ENCODE results near the gene BRD9.
"Not testable (repeated sequence)": the region's sequence is repeated elsewhere in the genome, so short reads cannot be mapped to it uniquely, and the experiment has no call there.

The BRD9 gene

GRCh38 chr5:902129-902916 is 9.7 kb upstream of the BRD9 start:
- DNase-seq, result no peak

GRCh38 chr5:900781-901180 is 8.2 kb upstream of the BRD9 start:
- no peak for DNase-seq

GRCh38 chr5:893711-894110 is 1.1 kb upstream of the BRD9 start:
- no peak for DNase-seq

GRCh38 chr5:893137-893506 is 521 bp upstream of the BRD9 start:
- no peak for DNase-seq

GRCh38 chr5:891837-892393 is 686 bp downstream of the BRD9 start:
- peak; percentile 17 for DNase-seq

GRCh38 chr5:891117-891836 is 1.3 kb downstream of the BRD9 start:
- DNase-seq, result no peak

GRCh38 chr5:889075-889710 is 3.4 kb downstream of the BRD9 start:
- DNase-seq, result no peak

- DNase-seq, result no peak
Observed at GRCh38 chr5:888638-889035, 4.0 kb downstream of the BRD9 start.

GRCh38 chr5:887947-888637 is 4.5 kb downstream of the BRD9 start:
- DNase-seq, result no peak

- DNase-seq, result no peak
Observed at GRCh38 chr5:886716-887325, 5.8 kb downstream of the BRD9 start.

GRCh38 chr5:886036-886435 is 6.6 kb downstream of the BRD9 start:
- DNase-seq, result no peak

GRCh38 chr5:885529-885928 is 7.1 kb downstream of the BRD9 start:
- no peak for DNase-seq

- DNase-seq, result no peak
Observed at GRCh38 chr5:885127-885442, 7.5 kb downstream of the BRD9 start.

GRCh38 chr5:884345-885126 is 8.1 kb downstream of the BRD9 start:
- no peak for DNase-seq

GRCh38 chr5:883475-884181 is 9.0 kb downstream of the BRD9 start:
- no peak for DNase-seq

GRCh38 chr5:882253-883183 is 10.1 kb downstream of the BRD9 start:
- no peak for DNase-seq

GRCh38 chr5:881551-881935 is 11.1 kb downstream of the BRD9 start:
- no peak for DNase-seq

- DNase-seq, result no peak
Observed at GRCh38 chr5:880816-881550, 11.6 kb downstream of the BRD9 start.

GRCh38 chr5:878677-879076 is 13.9 kb downstream of the BRD9 start:
- not testable (repeated sequence) for DNase-seq
